Measurements from ENCODE around the gene PTPRR.

The PTPRR gene

DNA sequence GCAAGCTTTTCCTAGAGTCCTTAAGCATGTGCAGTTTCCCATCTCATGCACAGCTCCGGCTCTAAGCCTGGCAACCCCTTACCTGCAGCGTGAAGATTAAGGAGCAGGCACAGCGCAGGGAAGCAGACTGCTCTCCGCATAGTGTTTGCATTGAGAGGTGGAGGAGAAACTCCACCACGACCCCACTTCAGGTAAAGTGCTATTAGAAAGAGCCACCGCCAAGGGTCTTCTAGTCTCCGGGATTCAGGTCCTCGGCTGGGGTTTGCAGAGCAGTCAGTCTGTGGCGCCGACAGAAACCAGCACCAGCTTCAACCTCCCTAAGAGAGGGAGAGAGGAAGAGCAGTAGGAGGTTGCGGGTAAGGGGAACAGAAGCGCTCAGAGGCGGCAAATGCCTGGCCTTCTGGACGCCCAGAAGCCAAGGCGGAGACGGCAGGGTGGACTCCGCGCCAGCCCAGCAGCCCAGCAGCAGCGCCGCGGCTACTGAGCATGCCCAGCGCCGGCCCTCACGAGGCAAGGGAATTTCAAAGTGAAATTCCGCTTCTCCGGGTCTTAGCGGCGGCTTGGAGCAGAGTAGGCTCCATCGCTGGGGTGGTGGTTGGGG lies at the start of gene PTPRR:
Gene PTPRR (minus strand): TSS at position 488 of the 601 bp plus-strand sequence. CDS start 348 bp downstream, at position 140.
- DNase-seq = no peak

- no peak for DNase-seq
These were observed 46.7 kb upstream of the PTPRR start for GRCh38 chr12:70966996-70967790.

- no peak for DNase-seq
These were observed 45.5 kb upstream of the PTPRR start for GRCh38 chr12:70966046-70966445.

DNA sequence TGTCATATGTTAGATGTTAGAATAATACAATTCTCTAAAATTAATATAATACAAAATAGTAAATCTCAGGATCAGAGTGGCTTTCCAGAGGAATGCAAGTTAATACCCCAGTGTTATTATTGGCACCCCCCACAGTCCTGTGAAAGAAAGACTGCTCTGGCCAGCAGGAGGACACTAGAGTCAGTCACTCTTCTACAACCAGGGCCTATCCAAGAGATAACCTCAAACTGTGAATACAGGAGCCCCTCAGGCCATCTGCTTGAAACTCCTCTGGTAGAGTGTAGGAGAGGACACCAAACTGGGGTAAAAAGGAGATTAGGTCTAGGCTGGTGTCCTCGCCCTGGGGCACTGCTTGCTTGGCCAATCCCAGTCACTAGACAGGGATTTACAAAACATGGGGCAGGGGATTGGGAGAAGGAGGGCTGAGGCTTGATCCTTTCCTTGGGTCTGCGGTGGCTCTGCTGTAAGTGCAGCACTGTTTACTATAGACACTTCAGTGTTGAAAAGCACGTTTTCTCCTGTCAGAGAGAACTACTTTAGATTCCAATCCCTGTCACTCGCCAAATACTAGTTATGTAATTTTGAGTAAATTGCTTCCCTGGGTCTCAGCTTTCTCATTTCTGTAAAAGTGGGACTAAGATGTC lies 44.5 kb upstream of the PTPRR start:
- no peak for DNase-seq

DNA sequence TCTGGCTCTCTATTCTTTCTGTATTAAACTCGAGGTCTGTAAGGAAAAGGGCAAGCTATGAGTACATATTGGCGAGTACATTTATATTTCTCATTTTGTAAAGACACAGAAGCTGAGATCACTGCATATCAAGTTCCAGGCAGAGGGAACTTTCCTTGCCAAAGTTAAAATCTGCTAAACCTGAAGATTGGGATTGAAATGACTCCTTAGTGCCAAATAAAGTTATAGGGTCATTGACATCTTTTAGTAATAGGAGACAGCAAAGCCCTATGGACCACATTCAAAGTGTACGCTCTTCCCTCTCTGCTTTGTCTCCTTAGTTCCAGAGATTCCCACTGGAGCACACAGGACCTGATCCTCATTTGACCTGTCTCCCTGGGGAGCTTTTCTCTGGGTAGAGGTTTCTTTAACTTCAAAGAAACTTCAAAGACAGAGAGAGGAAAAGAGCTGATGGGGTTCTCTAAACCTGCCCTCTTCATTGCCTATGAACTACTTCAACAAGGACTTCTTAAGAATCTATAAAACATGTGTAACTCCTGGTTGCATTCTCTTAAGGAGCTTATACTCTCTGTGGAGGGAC lies 42.6 kb upstream of the PTPRR start:
- no peak for DNase-seq

- no peak for DNase-seq
These were observed 41.8 kb upstream of the PTPRR start for GRCh38 chr12:70962226-70962794.

DNA sequence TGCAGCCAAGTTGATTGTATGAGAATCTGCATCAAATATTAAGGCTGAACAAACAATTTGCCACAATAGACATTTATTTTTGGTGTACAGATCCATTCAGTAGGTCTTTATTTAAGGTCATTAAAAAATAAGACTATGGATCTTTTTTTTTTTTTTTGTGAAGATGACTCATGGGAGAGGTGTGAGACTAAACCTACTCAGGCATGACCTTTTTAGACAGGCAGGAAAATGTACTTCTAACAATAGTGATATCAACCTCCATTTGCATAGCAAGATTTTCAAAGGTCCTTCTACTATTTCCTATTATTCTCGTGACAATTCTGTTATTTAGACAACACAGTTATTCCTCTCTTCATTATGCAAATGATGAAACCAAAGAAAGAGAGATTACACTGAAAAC lies 39.9 kb upstream of the PTPRR start:
- no peak for DNase-seq

- no peak for DNase-seq
These were observed 34.9 kb upstream of the PTPRR start for GRCh38 chr12:70955415-70955814.

GRCh38 chr12:70950451-70950850 lies 29.9 kb upstream of the PTPRR start:
- DNase-seq = no peak

- no peak for DNase-seq
These were observed 28.4 kb upstream of the PTPRR start for GRCh38 chr12:70948976-70949336.

DNA sequence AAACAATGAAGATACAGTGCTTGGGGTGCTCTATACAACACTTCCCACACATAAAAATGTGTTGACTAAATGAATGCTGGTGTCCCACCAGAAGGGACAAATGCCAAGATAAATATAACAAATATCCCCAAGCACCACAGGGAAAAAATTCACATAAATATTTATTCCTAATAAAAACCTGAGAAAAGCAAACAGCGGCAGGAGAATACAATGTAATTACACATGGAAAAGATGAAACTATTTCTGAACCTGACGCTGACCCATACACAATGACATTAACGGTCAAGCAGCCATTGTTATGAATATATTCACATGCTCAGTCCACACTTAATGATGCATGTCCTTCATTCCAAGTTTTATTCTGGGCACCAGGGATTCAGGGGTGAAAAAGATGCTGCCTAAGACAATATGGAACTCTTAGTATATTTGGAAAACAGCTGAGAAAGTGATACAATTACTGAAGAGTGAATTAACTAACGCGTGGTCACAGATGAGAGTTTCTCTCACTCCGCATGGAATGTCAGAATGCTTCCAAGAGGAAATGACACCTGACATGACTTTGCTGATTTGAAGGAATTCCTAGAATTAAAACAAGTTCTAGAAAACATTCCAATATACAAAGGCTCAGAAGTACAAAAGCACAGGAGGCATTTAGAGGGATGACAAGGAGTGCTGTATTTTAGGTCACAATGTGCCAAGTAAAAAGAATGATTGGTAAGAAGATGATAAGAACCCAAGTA lies 27.9 kb upstream of the PTPRR start:
- DNase-seq = no peak

- DNase-seq = no peak
These were observed 15.8 kb upstream of the PTPRR start for GRCh38 chr12:70936203-70936813.

DNA sequence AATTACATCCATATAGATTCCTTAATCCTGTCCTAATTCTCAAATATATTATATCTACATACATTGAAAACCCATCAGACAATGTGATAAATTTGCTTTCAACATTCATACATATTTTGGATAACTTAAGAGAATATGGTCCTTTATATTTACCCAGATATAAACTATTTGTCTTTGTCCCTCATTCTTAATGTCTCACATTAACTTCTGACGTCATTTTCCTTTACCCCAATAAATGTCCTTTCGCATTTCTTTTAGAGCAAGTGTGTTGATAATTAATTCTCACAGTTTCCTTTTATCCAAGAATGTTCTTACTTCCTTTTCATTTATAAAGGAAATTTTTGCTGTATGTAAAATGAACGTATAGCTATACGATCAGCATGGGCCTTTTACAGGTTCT lies 12.6 kb upstream of the PTPRR start:
- DNase-seq = no peak

DNA sequence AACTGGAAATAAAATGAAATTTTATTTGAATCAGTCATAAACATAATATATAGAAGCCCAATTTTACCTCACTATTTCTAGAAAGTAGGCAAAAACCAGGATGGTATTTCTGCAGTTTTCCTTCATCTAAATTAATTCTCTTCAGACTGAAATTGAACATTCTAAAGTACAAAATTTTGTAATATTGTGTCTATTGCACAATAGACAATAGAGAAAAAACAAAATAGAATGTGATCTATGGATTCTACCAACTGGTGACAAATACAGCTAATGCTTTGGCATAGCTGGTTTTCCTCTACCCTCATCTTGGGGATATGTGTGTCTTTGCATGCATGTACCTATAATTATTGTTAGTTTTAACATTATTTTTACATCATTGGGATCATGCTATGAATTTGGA lies 8.5 kb upstream of the PTPRR start:
- no peak for DNase-seq

DNA sequence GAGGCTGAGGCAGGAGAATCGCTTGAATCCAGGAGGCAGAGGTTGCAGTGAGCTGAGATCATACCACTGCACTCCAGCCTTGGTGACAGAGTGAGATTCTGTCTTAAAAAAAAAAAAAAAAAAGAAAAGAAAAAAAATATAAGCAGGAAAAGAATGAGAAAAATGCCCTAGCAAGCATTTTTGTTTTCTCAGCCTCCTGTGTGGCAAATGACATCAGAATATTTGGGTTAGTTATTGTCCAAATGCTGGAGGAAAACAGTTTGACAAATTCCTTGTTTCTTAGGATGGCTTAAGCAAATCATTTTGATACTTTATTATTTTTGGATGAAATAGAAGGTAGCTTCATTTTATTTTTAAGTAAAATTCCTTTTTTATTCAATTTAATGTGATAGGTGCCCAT lies 7.5 kb upstream of the PTPRR start:
- no peak for DNase-seq

DNA sequence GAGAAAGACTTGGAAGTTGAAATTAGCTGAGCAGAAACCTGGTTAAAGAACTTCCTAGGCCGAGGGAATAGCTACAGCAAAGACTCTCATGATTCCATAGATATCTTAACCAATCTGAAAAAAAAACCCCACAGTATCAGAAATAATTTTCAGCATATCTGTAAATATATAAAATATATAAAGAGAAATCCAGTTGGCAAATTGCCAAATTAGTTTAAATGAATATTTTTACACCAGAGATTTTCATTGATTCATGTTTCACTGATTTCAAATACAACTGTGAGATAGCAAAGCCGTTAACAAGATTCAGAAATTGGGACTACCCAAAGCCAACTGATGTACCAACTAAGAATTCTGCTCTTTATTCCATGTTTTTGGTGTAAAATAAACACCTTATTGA lies 6.8 kb upstream of the PTPRR start:
- DNase-seq = no peak

DNA sequence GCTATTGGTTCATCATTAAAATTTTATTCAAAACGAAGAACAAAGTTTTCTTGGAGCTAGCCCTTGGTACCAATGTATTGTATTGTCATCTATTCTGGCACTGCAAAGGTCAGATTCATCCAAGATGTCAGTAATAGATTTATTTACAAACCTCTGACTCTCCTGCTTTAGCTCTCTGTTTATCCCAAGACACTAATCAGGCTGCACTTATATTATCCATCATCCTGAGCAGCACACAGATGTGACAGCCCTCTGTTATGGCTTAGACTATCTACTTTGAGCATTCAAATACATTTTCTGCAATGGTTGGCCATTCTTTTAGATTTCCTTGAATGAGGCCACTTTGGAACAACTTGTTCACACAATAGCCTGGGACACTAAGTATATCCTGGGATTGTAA lies 5.0 kb upstream of the PTPRR start:
- no peak for DNase-seq

GRCh38 chr12:70920891-70921290 lies 353 bp upstream of the PTPRR start:
- no peak for DNase-seq

- DNase-seq = no peak
These were observed 922 bp downstream of the PTPRR start for GRCh38 chr12:70919597-70920035.

- no peak for DNase-seq
These were observed 1.4 kb downstream of the PTPRR start for GRCh38 chr12:70919176-70919575.

- DNase-seq = no peak
These were observed 2.2 kb downstream of the PTPRR start for GRCh38 chr12:70918321-70918720.

GRCh38 chr12:70910666-70911065 lies 9.9 kb downstream of the PTPRR start:
- DNase-seq = no peak
